Fibroblast of the conjunctiva (primary cell): ENCODE data around the gene SORCS2.

Experiments used
- DNase-seq: peaks from one replicate; pipeline ENCODE4 v3.0.0-alpha.2; 2010; ENCODE audit warnings: low read depth

SORCS2 gene

DNA sequence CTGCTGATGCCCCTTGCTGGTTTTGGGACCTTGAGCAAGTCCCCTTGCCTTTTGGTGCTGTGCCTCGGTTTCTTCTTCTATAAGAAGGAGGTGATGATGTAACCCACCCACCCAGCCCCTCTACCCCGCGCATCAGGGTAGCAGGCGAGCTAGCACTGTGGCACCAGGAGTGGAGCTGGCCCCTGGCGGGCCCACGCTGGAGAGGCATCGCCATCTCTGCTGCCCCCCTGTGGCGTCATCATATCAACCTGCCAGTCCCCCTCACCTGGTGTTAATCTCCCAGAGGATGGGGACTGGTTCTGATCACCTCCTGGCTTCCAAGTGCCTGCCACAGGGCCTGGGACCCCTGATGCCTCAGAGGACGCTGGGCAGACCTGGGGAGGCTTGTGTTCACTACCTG, 6.3 kb upstream of the SORCS2 start:
- DNase-seq: no peak

DNA sequence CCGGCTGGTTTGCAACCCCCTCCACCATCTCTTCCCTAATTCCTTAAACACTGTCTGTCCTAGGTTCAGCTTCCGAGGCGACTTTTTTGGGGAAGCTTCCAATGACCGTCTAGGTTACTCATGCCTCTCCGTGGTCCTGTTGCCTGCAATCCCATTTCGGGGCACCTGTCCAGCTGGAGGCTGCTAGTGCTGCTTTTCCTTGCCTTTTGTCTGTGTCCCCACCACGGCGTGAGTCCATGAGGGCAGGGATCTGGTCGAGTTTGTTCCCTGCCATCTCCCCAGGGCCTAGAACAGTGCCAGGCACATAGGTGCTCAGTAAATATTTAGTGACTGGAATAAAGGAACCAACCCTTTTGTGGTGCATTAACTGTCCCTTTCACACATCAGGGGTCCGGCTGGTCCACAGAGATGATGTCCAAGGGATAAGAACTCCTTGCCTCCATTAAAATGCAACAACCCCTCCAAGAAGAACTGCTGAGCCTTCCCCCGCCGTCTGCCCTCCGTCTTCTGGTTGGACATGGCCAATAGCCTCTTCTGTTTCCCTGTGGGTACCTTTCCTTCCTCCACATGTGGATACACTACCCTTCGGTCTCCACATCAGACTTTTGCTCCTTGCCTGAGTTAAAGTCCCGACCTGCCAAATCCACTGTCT, 5.7 kb upstream of the SORCS2 start:
- no peak for DNase-seq

DNA sequence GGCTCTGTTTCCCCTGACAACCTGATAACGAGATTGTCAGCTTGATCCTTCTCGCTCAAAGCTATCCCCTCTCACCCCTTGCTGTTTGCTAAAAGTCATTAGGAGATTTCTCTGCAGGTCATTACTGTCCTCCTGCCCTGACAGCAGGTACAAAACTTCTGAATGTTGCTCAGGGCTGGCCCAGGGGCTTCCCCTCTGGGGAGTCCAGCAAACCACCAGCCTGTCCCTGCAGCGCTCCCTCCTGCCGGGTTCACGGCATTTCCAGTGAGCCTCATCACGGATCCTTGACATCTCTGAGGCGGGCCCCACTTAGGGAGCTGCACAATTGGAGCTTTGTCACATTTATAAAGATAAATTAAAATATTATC, 5.2 kb upstream of the SORCS2 start:
- DNase-seq: no peak

DNA sequence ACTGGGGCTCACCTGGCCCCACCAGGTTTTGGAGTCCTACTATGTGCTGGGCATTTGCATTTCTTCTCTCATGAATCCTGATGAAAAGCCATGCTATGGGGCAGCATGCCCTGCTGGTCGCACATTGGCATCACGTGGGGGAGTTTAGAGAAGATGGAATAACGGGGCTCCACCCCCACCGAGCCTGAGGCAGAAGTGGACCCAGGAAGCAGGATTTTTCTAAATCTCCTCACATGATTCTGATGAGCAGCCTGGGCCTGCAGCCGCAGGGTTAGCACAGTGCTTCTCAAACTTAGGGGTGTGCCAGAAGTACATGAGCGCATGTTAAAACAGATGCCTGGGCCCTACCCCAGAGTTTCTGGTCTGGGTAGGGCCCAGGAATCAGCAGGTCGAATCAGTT, 4.6 kb upstream of the SORCS2 start:
- no peak for DNase-seq

DNA sequence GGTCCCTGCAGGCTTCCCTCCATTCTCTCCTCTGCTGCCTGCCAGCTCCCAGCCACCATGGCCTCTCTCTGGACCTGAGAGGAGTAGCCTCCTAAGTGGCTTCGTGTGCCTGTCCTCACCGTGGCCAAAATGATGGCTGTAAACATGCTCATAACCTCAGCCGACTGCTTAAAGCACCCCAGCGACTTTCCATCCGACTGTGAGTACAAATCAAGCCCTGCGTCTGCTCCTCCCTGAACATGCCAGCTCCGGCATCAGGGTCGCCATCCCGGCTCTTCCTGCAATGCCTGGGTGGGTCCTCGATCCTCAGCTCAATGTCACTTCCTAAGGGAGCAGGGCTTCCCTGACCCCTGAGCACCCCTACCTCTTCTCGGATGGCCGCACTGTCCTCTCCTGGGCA, 3.3 kb upstream of the SORCS2 start:
- no peak for DNase-seq

DNA sequence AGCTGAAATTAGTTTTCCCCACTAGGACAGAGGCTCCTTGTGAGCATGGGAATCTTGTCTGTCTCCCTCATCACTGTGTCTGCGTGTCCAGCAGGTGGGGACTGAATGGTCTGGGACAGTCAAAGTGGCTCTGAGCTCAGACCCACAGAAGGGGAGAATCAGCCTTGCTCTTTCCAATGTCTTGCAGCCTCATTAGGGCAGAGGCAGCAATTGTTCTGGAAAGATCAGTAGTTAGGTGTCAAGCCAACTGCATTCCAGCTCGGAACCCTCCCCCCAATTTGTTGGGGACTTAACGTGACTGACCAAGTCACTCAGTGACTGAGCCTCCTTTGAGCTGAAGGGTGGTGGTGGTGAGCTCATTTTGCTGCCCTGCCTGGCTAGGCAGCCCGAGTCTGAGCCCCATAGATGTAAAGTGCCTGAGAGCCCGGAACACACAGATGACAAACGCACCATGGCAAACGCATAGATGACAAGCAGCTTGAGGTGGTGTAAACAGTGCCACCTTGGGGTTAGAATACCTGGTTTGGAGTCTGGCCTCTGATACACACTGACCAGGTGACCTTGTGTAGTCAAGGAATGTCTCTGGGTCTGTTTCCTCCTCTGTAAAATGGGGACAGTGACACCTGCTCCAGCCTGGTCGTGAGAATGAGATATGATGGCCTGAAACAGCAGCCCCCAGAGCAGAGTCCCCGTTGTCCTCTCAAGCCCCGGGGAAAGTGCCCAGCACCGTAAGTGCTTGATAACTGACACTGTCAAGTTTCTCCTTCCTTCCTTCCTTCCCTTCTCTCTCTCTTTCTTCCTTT, 2.7 kb upstream of the SORCS2 start:
- DNase-seq: no peak

DNA sequence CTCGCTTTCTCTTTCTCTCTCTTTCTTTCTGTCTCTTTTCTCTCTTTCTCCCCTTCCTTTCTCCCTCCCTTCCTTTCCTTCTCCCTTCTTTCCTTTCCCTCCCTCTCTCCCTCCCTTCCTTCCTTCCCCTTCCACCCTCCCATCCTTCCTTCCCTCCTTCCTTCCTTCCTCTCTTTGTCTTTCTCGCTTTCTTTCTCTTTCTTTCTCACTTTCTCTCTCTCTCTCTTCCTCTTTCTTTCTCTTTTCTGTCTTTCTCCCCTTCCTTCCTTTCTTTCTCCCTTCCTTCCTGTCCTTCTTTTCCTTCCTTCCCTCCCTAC, 2.1 kb upstream of the SORCS2 start:
- no peak for DNase-seq

DNA sequence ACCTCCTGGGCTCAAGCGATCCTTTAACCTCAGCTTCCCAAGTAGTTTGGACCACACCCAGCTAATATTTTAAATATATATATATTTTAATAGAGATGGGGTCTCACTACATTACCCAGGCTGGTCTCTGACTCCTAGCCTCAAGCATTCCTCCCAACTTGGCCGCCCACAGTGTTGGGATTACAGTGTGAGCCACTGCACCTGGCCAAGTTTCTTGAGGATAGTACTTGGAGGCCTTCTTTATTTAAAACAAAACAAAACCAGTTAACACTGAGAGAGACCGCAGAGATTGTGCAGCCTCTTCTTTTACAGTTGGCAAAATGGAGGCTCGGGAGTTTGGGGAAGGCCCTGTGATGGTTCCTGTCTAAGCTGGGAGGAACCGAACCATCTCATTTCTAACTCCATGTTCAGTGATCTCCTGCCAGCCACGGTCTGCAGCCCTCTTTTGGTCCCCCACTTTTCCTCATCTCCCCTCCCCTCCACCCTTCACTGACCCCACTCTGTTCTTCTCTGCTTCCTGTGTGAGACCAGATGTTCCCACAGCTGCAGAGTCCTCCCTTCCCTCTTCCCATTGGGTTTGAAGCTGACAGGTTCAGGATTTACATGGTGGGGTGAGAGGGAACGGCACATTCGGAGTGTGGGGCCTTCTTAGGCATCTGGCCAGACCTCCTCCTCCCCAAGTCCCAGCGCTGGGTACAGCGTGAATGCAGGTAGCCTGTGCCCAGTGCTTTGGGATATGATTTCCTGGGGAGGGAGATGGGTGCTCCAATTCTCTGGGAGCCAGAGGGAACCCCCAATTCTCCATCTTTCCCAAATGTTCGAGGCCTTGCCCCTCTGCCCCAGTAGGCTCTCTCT, 1.4 kb upstream of the SORCS2 start:
- no peak for DNase-seq

DNA sequence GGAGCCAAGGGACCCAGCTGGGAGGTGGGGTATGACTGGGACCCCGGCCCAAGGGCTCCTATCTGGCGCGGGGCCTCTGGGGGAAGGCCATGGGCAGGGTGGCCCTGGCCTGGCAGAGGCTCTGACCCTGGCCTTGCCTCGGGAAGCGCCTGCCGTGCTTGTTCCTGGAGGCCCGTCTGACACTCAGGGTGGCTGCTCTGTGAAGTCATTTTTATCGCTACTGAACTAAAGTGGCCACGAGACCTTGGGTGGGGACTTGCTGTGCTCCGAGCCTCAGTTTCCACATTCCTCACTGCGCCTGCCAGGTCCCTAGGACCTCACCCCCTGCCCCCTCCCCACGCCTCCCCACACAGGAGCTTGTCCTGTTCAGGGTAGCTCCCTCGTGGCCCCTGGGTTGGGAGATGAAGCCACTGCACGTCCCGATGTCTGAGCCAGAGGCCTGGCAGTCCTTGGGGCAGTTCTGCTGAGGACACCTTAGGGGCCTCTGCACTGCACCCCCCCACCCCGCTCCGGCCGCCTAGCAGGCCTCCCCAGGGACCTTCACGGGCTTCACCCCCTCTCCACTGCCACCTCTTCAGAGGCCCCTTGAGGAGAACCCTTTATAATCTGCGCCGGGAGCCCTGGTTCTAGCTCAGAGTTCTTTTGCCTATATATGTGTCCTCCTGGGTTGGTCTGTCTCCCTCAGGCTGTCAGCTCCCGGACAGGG, 639 bp upstream of the SORCS2 start:
- no peak for DNase-seq

DNA sequence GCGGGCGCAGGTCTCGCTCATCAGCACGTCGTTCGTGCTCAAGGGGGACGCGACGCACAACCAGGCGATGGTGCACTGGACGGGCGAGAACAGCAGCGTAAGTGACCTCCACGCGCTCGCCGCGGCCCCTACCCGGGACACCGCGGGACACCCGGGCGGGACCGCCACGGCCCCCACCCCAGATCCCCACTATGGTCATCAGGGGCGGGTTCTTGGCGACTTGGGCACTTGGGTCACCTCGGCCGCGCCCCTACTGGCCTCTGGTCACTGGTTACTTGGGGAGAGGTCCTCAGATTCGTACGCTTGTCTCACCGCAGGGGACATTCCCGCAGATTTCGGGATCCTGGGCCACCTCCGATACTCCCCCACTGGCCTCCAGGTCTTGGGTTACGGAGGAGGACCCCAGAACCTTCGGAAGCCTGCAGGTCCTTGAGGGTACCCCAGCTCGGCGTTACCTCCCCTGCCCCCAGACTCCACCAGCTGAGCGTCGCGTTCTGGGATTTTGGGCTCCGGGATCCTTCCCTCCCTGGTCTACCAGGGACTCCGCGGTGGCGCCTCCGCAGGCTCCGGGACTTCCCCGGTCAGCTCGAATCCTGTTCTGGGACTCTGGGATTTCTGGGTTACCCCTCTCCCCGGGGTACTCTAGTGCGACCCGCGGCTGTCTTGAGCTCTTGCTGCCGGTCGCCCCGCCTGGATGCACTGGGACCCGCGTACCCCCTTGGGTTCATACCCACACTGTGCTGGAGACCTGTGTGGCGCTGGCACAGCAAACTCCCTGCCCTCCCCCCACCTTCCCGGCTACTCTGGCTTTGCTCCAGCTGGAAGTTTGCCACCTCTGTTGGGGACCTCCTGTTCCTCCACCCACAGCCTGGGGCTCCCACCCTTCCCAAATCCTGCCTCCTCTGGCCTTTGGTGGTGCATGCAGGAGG, 956 bp downstream of the SORCS2 start:
- no peak for DNase-seq

DNA sequence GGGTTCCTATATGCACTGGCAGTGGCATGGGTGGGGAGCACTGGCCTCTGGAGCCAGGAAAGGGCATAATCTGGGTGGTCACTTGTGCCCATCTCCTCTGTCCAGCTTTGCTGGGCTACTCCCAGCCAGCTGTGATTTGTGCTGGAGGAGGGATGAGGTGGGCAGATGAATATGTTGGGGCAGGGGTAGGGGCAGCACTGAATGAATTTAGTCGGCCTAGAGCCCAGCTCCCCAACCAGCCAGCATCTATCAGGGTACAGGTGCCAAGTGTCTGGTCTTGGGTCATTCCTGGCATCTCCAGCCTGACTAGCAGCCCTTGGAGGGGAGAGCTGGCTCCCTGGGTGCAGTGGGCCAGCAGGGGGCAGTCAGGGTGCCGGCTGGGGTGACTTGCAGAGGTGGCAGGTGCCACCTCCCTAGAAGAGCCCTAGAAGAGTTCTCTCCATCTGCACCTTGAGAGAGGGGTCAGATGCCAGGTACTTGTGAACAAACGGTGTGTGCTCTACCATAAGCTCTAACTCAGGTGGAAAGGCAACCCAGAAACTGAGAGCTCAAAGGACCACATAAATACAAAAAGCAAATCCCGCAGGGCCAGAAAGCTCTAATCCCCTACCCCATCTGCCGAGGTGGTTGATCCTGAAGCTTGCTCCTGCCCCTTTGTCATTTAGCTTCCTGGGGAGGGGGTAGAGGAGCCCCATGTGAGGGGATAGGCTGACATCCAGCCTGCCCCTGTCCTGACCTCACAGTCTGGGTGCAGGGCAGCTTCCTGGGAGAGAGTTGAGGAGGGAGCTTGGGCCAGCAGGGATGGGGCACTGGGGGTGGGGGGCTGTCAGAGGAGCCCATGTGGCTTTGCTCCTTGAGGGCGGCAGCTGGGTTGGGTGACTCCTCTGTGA, 2.2 kb downstream of the SORCS2 start:
- no peak for DNase-seq

DNA sequence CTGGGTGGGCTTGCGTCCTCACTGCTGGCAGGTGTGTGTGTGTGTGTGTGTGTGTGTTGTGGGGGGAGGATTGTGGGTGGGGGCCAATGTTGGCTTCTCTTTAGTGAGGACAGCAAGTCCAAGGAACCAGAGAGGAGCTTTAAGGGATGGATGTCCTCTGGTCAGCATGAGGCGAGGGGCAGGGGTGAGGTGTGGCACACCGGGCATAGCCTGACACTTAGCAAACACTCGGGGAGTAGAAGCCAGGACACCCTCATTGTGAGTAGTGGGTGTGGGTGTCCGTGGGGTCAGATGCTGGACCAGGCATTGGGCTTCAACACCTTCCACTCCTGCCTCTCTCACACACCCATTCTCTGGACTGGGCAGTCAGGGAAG, 2.8 kb downstream of the SORCS2 start:
- DNase-seq: no peak

DNA sequence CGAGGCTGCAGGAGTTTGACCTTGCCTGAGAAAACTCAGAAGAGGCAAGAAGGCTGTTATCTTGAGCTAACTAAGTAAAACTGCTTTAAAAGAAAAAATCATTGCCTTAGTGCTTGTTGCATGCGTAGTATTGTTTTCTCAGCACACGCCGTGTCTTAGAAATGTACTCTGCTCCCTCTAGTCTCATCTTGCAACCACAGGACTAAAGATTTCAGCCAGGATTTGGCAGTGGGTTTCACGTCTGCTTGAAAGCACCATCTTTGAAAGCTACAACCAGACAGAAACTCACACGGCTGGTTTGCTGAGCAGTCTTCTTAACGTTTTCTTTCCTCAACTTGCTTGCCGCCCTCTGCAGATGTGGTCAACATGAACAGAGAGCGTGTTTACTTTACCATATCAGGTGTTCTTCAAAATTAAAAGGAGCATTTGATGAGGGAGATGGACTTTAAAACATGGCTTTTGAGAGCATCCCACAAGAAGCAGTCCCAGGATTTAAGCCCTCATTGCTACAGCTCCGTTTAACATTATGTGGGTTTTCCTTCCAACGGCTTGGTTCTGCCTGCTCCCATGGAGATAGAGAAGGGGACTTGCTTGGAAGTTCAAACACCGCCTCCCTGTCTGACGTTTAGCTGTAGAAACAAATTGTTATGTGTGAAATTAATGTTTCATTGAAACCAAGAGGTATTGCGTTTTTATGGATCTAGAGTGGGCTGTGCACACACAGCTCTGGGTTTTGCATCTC, 3.4 kb downstream of the SORCS2 start:
- DNase-seq: no peak

DNA sequence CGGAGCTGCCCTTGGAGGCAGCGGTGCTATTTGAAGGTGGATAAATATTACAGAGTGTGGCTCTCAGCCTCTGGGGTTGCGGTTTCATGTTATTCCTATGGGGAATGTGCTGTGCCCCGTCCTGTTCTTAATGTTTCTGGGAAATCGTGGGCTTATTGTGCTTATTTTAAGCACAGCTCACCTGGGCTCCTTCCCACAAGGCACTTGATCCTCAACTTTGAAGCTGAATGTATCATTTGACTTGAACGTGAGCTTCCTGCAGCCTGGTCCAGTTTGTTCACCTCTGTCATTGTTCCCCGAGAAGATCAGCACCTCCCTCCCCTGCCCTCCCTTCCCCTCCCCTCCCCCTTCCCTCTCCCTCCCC, 3.9 kb downstream of the SORCS2 start:
- DNase-seq: no peak

DNA sequence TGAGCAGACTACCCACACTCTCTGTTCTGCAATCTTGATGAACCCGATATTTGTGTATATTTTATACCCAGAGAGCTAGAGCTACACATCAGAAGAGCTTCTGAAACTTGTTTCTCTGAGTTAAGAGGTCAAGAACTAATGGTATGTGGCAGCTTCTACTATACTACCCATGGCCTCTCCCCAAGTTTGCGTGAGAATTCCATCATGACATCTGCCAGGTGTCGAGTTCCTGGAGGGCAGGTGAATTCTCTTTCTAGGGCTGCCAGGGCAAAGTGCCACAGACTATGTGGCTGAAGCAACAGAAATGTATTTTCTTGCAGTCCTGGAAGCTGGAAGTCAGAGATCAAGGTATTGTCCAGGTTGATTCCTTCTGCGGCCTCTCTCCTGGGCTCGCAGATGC, 4.4 kb downstream of the SORCS2 start:
- no peak for DNase-seq

DNA sequence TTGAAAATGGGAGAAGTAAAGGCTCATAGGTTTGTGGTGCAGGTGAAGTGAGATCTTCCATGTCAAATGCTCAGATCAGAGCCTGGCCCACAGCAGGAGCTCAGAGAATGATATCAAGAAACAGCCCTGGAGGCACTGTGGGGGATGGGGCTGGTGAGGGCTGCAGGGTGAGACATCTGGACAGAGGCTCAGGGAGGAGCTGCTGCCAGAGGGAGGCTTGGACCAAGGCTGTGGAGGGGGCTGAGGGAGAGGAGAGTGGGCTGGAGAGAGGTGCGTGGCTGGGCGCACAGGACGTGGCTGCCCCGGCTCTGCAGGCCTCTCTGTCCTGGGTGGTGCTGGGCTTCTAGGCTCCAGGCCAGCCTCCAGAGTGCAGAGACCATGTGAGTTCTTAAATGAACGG, 5.6 kb downstream of the SORCS2 start:
- DNase-seq: no peak

DNA sequence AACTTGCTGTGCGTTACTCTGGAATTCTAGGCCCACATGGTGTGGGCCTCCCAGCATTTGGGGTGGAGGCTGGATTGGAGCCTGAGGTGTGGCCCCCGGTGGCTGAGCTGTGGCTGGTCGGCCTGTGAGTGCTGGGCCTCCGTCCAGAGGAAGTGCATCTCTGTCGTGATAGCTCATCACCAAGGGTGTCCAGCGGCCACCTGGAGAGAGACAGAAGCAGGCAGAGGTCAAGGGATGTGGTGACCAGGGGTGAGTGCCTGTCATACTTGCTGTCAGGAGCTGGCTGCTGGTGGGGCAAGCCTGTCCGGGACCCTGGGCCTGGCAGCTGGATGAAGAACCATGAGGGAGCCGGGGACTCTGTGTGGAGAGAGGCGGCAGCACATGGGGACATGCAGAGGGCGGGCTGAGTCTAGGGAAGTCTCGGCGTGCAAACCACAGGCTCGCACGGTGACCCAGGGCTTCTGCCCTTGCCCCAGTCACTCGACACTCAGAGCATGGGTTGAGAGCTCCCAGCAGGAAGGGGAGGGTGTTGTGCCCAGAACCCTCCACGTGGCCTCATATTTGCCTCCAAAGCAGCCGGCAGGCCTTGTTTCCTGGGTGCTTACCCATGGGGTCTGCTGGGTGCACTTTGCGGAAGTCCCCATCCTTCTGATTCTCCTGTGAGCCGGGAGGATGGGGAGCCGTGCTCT, 6.2 kb downstream of the SORCS2 start:
- DNase-seq: no peak

DNA sequence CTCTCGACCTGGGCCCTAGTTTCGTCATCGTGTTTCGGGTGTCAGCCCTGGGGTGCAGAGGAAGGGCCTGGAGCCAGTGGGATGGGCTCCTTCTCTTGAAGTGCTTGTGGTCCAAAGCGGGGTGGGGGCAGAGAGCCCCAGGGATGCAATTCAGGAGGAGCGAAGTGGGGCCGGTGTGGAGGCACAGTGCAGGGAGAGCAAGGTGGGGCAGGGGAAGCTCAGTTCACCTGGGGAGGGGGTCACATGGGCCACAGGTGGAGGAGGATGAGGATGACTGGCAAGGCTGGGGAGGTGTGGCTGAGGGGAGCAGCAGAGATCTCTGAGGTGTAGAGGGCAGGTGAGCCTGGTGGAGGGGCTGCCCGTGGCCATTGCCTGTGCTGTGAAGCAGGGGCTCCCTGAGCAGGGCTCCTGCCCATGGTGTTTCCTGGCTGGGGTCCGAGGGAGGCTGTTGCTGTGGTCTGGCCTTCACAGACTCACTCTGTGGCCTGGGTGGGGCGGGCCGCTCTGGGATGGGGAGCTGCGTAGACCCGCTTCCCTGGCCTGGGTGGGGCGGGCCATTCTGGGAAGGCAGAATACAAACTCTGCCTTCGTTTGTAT, 6.9 kb downstream of the SORCS2 start:
- no peak for DNase-seq
